Upper lobe of right lung (tissue), 1 donor: ENCODE data around the gene CDK6. TPM values are rescaled to one million over a fixed set of nuclear protein-coding genes. Genes with fewer than 3 reads are reported as not detected.
"Not testable (repeated sequence)": the region's sequence is repeated elsewhere in the genome, so short reads cannot be mapped to it uniquely, and the experiment has no call there.

Source experiments
- ATAC-seq: fragments of 200-7000 bp; cut with Tn5 transposase; one replicate; pipeline ENCODE4 v1.9.1; 2020; ENCODE audit warnings: mild to moderate bottlenecking, moderate library complexity
- DNase-seq: peaks from one replicate; pipeline ENCODE4 v3.0.0-alpha.2; 2020
- H3K27ac ChIP-seq: fragments of 200-600 bp; one replicate; pipeline ENCODE4 v1.8.0; 2022
- H3K27me3 ChIP-seq: fragments of 200-600 bp; one replicate; pipeline ENCODE4 v1.8.0; 2022; ENCODE audit warnings: mild to moderate bottlenecking
- H3K36me3 ChIP-seq: fragments of 200-600 bp; one replicate; pipeline ENCODE4 v1.8.0; 2022
- H3K4me1 ChIP-seq: fragments of 200-600 bp; one replicate; pipeline ENCODE4 v1.8.0; 2022
- H3K4me3 ChIP-seq: fragments of 200-600 bp; one replicate; pipeline ENCODE4 v1.8.0; 2022; ENCODE audit warnings: mild to moderate bottlenecking
- H3K9me3 ChIP-seq: fragments of 200-600 bp; one replicate; pipeline ENCODE4 v1.8.0; 2022
- intact Hi-C: fragments of 100-400 bp; cut with DNase I; formaldehyde crosslinking; loops from one replicate; pipeline ENCODE4 v1.11.0; 2022
- long read RNA-seq: library from polyadenylated mRNA; unstranded; transcript quantifications from one replicate; pipeline ENCODE4 v2.0.0, GENCODE V29; 2021
- total RNA-seq: library from RNA; stranded (reverse); fragmentation: NEBNext Ultra II Directional; extraction: Animal tissue kit (Norgen Biotek cat#: 25700); gene quantifications from one replicate; pipeline ENCODE4 v1.2.1, GENCODE V29; 2021
- TF ChIP-seq, protein P1 (sequence below): fragments of 200-600 bp; IDR thresholded peaks from one replicate; pipeline ENCODE4 v1.8.0; 2022; ENCODE audit warnings: antibody characterized with exemption
- donor health status: DM: no; HTN: yes; CAD: no; lungs with severe emphysema.

The CDK6 gene
- 22.4 TPM for total RNA-seq
- long read RNA-seq, partial matches to known transcripts = 2 of 18 reads
- long read RNA-seq, other reads (novel, unspliced or antisense) = 13 of 18 reads

DNA sequence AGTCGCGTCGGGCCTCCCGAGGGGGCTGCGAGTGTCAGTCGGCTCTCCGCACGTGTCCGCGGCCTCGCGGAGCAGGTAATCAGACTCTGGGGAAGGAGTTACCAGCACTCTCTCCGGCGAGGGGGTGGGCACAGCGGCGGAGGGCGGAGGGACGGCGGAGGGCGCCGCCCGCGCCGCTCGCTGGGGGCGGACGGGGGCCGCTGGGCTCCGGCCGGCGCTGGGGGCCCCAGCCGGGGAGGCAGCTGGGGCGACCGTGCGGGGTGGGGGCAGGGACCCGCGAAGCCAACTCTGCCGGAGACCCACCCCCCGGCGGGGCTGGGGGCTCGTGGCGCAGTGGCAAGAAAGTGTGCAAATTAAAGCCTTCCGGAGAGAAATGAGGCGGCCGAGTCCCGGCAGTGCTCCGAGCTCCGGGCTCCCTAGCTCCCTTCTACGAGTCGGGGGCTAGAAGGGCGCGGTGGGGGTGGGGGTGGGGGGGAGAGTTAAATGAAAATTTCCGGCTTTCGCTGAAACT, at the start of gene CDK6:
TSS of gene CDK6 (minus strand) at position 85 of the 511 bp plus-strand sequence. CDS start 3,250 bp downstream, outside the sequence.
- intact Hi-C loops = loop anchor here (10.0 kb wide), 2 partner anchors 122 to 212 kb away; no protein-coding TSS in a partner anchor

DNA sequence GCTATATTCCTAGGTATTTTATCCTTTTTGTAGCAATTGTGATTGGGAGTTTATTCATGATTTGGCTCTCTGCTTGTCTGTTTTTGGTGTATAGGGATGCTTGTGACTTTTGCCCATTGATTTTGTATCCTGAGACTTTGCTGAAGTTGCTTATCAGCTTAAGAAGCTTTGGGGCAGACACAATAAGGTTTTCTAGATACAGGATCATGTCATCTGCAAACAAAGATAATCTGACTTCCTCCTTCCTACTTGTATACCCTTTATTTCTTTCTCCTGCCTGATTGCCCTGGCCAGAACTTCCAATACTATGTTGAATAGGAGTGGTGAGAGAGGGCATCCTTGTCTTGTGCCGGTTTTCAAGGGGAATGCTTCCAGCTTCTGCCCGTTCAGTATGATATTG, 49.7 kb upstream of the CDK6 start:
- ATAC-seq, H3K4me3 ChIP-seq, DNase-seq, intact Hi-C loops, H3K27ac ChIP-seq, H3K36me3 ChIP-seq, H3K27me3 ChIP-seq, H3K9me3 ChIP-seq, H3K4me1 ChIP-seq: not testable (repeated sequence)

More for the DNA sequence above, at the start of gene CDK6:
- Histone ChIP-seq H3K4me1 (peaks cover 11% of the 10 kb centered on the region), H3K27ac (peak within 1 kb of the TSS; percentile 85), H3K36me3 (no peaks in the 10 kb centered on the region), H3K27me3 (no peaks in the 10 kb centered on the region), H3K9me3 (no peaks in the 10 kb centered on the region), H3K4me3 (peak within 1 kb of the TSS; percentile 77)
- DNase-seq (peak; percentile 85), ATAC-seq (peak; percentile 64)
- TF ChIP-seq, protein P1, sequence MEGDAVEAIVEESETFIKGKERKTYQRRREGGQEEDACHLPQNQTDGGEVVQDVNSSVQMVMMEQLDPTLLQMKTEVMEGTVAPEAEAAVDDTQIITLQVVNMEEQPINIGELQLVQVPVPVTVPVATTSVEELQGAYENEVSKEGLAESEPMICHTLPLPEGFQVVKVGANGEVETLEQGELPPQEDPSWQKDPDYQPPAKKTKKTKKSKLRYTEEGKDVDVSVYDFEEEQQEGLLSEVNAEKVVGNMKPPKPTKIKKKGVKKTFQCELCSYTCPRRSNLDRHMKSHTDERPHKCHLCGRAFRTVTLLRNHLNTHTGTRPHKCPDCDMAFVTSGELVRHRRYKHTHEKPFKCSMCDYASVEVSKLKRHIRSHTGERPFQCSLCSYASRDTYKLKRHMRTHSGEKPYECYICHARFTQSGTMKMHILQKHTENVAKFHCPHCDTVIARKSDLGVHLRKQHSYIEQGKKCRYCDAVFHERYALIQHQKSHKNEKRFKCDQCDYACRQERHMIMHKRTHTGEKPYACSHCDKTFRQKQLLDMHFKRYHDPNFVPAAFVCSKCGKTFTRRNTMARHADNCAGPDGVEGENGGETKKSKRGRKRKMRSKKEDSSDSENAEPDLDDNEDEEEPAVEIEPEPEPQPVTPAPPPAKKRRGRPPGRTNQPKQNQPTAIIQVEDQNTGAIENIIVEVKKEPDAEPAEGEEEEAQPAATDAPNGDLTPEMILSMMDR = no peak

DNA sequence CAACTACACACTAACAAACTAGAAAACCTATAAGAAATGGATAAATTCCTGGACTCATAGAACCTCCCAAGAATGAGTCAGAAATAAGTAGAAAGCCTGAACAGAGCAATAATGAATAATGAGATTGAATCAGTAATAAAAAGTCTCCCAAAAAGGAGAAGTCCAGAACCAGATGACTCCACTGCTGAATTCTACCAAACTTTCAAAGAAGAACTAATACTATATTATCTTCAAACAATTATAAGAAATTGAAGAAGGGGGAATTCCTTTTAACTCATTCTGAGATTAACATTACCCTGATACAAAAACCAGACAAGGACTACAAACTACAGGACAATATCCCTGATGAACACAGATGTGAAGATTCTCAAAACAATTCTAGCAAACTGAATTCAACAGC, 47.8 kb upstream of the CDK6 start:
- ATAC-seq = no peak
- no peak for DNase-seq
- no peak overlapping the region for H3K27ac ChIP-seq
- TF ChIP-seq, protein P1 = no peak
- no peak overlapping the region for H3K4me3 ChIP-seq
- H3K36me3 ChIP-seq = no peaks in the 10 kb centered on the region
- H3K27me3 ChIP-seq = no peaks in the 10 kb centered on the region
- intact Hi-C loops = no loop called here
- no peaks in the 10 kb centered on the region for H3K9me3 ChIP-seq
- H3K4me1 ChIP-seq = no peaks in the 10 kb centered on the region

DNA sequence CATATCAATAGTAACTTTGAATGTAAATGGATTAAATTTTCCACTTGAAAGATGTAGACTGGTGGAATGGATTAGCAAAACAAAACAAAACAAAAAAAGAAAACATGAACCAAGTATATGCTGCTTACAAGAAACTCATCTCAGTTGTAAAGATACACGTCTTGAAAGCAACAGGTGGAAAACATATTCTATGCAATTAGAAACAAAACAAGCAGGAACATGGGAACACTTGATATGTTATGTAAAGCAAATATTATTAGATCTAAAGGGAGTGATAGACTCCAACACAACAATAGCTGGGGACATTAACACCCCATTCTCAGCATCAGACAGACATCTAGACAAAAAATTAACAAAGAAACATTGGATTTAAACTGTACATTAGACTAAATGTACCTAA, 46.4 kb upstream of the CDK6 start:
- H3K4me3 ChIP-seq = no peak overlapping the region
- no peaks in the 10 kb centered on the region for H3K36me3 ChIP-seq
- H3K27ac ChIP-seq = no peak overlapping the region
- intact Hi-C loops = no loop called here
- no peaks in the 10 kb centered on the region for H3K4me1 ChIP-seq
- H3K9me3 ChIP-seq = no peaks in the 10 kb centered on the region
- H3K27me3 ChIP-seq = no peaks in the 10 kb centered on the region
- no peak for DNase-seq
- ATAC-seq = no peak
- TF ChIP-seq, protein P1 = no peak

DNA sequence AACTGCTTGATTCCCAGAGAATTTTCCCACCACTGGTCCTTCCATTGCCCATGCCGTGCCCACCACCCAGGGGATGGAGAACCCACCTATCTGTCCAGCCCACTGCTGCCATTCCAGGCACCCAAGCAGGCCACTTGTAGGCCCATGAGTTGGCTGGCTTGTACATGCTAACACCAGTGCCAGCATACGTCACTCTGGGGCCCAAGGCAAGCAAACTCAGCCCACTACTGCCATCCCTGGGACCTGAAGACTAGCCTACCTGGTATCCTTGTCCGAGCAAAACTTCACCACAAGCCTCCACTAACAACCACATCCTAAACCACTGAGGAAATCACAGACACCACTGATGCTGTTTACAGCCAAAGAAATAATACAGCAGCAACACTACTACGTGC, 44.7 kb upstream of the CDK6 start:
- no peak overlapping the region for H3K4me3 ChIP-seq
- ATAC-seq (peak; percentile 14), DNase-seq (no peak)
- H3K4me1 ChIP-seq = no peaks in the 10 kb centered on the region
- no peaks in the 10 kb centered on the region for H3K36me3 ChIP-seq
- H3K9me3 ChIP-seq = no peaks in the 10 kb centered on the region
- TF ChIP-seq, protein P1 = no peak
- intact Hi-C loops = no loop called here
- H3K27me3 ChIP-seq = no peaks in the 10 kb centered on the region
- H3K27ac ChIP-seq = no peak overlapping the region

DNA sequence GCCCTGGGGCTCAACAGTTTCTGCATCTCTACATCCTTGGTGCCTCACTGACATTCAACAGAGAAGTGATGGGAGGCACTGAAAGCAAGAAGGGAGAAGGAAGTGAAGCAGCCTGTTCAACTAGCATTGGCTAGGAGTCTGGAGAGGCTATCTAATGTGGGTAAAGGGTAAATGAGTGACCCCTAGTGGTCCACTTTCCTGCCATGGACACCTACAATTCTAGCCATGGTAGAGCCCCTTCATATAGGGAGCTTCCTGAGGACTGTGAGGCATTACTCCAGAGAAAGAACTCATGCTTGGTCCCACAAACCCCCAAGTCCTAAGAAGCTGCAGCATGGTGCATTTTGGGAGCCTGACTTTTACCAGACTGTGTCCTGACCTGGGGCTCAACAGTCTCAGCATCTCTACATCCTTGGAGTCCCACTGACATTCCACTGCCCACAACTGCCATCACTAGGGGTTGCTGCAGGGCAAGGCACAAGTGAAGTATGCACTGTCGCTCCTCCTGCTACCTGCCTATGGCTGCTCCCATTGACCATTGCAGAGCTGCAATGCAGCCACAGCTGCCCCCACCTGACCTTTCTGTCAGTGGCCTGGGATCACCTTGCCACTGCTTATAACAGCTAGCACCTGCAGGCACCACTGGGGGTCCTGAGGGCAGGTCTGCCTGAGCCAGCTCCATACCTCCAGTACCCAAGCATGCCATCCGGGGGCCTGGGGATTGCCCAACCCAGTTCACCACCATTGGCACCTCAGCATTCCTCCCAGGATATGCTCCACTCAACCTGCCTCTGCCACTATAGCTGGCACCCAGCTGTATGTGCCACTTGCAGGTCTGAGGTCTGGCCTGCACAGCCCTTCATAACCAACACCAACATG, 44.1 kb upstream of the CDK6 start:
- H3K9me3 ChIP-seq = no peaks in the 10 kb centered on the region
- ATAC-seq (peak; percentile 80), DNase-seq (no peak)
- no peaks in the 10 kb centered on the region for H3K4me1 ChIP-seq
- H3K36me3 ChIP-seq = no peaks in the 10 kb centered on the region
- no peaks in the 10 kb centered on the region for H3K27me3 ChIP-seq
- intact Hi-C loops = no loop called here
- TF ChIP-seq, protein P1 = peak; percentile 40
- no peak overlapping the region for H3K4me3 ChIP-seq
- H3K27ac ChIP-seq = no peak overlapping the region
